ENCODE measurements around the gene NAV2.

DNA sequence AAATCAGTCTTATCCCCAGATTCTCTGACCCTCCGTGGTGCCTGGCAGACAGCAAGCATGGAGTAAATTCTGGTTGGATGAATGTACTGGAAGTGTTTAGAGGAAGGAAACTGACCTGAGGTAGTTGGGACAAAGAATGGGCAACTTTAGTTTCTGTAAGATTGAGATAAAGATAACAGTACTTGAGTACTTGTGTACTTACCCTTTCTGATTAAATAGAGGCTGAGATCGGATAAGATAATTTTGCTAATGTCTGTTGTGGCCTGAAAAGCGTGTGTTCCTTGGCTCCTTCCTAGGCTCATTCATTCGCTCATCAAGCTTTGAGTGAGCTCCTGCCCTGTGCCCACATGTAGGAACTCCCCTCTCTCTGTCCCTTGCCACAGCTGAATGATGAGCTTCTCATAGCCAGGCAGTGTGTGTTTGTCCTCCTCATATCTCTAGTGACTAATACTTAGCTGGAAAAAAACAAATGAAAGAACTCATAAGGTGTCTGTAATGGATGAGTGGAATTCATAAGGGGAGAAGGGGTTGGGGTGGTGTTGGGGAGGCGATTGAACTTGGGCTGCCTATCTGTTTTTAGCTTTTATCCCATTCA is 329.5 kb downstream of the NAV2 start:
- TF ChIP-seq, protein P1, sequence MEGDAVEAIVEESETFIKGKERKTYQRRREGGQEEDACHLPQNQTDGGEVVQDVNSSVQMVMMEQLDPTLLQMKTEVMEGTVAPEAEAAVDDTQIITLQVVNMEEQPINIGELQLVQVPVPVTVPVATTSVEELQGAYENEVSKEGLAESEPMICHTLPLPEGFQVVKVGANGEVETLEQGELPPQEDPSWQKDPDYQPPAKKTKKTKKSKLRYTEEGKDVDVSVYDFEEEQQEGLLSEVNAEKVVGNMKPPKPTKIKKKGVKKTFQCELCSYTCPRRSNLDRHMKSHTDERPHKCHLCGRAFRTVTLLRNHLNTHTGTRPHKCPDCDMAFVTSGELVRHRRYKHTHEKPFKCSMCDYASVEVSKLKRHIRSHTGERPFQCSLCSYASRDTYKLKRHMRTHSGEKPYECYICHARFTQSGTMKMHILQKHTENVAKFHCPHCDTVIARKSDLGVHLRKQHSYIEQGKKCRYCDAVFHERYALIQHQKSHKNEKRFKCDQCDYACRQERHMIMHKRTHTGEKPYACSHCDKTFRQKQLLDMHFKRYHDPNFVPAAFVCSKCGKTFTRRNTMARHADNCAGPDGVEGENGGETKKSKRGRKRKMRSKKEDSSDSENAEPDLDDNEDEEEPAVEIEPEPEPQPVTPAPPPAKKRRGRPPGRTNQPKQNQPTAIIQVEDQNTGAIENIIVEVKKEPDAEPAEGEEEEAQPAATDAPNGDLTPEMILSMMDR (optimal IDR thresholded peaks at IDR 0.05 in 1 of 3, IDR thresholded peaks at IDR 0.05 in 1 of 3, conservative IDR thresholded peaks at IDR 0.05 in 1 of 3; ENCODE audit: extremely low read depth in 1 of 3, insufficient read depth in 2 of 3, low read length in 3 of 3) = no peak
- no peak for TF ChIP-seq EZH2 (IDR thresholded peaks at IDR 0.05; ENCODE audit: low read length)
